ENCODE results near the gene AHSG.
"Not testable (repeated sequence)": the region's sequence is repeated elsewhere in the genome, so short reads cannot be mapped to it uniquely, and the experiment has no call there.

DNA sequence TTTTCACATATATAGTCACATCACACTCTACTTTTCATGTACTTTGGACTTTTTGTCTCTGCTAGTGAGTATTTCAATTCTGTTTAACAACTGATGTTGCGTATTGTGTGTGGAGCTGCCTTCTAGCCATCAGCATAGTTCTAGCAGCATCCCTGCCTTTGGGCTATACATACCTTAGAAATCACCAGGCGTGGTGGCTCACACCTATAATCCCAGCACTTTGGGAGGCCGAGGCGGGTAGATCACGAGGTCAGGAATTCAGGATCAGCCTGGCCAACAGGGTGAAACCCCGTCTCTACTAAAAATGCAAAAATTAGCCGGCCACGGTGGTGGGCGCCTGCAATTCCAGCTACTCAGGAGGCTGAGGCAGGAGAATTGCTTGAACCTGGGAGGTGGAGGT lies 26.6 kb upstream of the AHSG start:
- TF ChIP-seq, protein P1, sequence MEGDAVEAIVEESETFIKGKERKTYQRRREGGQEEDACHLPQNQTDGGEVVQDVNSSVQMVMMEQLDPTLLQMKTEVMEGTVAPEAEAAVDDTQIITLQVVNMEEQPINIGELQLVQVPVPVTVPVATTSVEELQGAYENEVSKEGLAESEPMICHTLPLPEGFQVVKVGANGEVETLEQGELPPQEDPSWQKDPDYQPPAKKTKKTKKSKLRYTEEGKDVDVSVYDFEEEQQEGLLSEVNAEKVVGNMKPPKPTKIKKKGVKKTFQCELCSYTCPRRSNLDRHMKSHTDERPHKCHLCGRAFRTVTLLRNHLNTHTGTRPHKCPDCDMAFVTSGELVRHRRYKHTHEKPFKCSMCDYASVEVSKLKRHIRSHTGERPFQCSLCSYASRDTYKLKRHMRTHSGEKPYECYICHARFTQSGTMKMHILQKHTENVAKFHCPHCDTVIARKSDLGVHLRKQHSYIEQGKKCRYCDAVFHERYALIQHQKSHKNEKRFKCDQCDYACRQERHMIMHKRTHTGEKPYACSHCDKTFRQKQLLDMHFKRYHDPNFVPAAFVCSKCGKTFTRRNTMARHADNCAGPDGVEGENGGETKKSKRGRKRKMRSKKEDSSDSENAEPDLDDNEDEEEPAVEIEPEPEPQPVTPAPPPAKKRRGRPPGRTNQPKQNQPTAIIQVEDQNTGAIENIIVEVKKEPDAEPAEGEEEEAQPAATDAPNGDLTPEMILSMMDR (IDR thresholded peaks at IDR 0.05): not testable (repeated sequence)
- not testable (repeated sequence) for TF ChIP-seq POLR2A (IDR thresholded peaks at IDR 0.05)
